Activated CD4-positive, alpha-beta T cell treated with anti-CD3 and anti-CD28 coated beads, Interleukin-2, amount 50 U/mL, for 1 hour (primary cell): Measurements from ENCODE around the gene FGF12.

ENCODE experiments used
- DNase-seq: peaks from one replicate; pipeline ENCODE4 v3.0.0-alpha.2; 2020

Gene FGF12

DNA sequence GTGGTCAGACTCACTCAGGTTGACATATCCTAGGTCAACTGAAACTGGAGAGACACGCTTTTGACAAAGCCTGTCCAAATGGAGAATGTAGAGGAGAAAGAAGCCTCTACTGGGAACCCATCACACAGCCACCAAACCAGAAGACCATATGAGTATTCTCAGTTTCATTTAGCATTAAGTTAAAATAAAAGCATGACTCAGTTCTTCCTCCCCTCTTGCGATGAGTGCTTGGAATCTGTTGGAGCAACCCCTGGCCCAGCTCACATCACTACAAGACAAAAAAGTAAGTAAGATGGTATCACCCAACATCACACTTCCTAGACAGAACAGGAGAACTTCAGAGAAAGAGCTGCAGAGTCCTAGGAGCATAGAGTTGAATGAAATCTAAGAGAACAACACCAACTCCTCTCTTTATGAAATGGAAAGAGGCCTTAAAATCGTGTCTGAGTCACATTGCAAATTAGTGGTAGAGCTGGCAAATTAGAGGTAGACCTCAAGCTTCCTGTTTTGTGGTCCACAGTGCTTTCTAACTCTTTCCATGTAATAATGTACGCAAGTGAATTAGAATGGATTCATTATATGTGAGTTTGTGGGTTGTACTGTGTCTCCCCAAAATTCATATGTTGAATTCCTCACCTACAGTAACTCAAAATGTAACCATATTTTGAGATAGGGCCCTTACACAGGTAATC is 51.2 kb downstream of the FGF12 start:
- DNase-seq = no peak

DNA sequence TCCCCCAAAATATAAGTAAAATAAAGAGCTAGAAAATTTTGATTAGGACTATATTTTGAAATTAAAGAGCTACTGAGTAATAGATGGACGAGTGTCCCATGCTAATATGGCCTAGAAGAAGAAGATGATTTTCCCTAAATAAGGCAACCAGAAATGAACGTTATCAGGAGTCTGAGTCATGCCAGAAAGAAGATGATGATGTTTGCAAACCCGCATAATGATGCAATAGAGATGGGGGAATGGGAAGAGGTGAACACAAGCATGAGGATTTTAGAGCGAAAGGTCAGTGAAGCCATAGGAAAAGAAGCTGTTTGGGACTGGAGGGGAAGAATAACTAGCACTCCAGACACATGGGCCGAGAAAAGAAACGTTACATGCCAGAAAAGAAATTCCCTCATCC is 71.7 kb downstream of the FGF12 start:
- DNase-seq = no peak

DNA sequence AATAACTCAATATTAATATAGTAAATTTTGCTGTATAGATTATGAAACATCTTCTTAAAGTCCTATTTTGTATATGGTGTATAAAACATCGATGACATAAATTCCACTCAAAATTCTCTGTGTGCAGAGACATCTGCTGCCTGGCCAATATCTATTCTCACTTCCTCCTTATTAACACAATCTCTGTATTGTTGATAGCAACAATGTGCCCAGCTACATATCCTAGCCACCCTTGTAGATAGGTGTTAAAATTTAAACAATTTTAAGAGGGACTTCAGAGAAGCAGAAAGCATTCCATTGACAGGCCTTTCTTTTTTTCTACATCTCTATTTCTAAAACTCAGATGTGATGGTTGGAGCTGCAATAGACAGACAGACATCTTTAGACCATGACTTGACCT is 72.3 kb downstream of the FGF12 start:
- no peak for DNase-seq

DNA sequence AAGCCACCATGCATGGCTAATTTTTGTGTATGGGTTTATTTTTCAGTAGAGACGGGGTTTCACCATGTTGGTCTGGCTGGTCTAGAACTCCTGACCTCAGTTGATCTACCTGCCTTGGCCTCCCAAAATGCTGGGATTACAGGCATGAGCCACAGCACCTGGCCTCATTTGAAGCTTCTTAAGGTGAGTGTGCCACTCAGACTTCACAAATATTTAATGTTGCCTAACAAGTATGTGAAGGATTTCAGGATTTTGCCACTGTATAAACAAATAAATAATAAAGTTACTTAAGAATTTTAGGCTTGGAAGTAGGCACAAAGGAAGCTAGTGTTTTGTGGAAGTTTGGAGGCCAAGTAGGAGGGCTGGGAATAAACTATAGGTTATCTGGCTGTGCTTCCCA is 73.5 kb downstream of the FGF12 start:
- no peak for DNase-seq

DNA sequence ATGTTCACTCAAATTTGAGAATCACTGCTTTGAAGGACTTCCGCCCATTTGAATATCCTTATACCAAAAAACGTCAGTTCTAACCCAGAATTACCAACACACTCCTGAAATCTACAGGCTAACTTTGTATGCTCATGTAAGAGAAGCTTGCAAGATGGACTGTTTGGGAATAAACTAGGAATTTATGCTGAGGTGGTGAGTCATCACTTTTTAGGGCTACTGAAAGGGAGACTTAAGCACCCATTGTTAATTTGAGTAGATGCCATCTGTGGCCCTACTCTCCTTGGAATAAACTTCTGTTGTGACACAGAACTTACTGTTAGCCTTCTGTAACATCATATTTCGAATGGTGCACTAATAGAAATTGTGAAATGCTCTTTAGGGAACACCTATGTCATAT is 74.6 kb downstream of the FGF12 start:
- no peak for DNase-seq

DNA sequence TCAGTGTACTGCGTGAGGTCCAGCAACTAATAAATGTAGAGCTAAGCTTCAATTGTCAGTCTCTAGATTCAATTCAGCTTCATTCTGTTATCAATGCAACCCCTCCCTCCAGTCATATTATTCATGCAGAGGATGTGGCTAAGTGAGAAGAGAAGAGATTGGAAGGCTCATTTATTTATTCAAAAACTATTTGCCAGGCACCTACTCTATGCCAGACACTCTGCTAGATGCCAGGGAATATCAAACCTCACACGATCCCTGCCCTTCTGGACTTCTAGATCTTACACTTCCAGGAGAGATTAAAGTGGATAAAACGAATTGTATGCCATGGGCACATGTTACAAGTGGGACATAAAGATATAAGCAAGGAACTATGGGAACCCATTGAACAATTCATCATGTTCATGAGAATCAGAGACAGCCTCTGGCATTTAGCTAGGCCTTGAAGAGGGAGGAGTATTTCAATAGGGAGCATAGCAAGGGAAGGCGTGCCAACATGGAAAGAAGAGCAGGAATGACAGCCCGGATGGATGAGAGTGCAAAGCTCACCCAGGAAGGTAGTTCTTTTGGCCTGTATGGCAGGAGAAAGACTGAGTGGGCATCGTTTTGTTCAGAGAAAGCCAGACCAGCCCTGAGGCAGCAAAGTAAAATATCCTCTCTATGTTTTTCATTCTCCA is 75.4 kb downstream of the FGF12 start:
- DNase-seq = no peak

DNA sequence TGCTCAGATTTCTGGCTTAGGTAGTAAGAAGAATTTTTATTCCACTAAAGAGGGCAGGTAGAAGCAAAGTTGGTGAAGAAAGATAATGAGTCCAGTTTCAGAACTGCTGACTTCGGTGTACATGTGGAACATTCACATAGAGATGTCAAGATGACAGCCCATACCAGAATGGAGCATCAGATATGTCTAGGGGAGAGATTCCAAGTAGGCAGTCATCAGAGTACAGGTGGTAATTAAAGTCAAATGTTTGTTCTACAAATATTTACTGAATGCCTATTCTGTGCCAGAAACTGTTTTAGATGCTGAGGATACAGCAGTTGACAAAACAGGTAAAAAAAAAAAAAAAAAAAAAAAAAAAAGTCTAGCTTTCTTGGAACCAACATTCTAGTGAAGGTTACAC is 81.9 kb downstream of the FGF12 start:
- DNase-seq = no peak

DNA sequence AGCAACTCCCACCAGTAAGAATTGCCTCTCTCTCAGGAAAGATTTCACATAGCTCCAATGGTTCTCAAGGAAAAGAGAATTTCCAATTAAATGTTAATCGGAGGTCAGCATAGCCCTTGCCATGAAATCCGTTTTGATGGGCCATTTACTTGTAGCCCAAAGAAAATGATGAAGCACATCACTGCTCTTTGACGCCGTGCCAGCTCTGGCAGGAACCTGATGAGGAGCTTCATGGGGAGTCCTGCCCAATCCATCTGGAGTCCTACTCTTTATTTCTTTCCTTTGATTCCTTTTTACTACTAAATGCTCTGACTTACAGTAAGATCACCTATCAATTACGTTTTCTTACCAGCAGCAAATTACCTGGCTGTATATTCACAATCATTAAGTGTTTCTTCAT is 84.7 kb downstream of the FGF12 start:
- DNase-seq = no peak

DNA sequence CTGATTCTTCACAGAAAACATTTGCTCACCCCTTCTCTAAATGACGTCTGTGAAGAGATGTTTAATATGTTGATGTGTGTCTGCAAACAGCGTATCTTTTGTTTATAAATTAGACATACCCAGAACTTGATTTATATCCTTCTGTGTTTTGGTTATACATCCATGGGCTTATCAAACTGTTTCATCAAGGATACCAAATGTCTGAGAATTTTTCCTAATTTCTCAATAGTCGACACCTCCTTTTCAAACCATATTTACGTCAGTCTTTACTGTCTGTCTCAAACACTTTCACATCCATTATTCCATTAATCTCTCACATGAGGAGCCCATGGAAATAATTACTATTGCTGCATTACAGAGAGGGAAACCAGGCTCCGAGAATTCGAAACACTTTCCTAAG is 85.4 kb downstream of the FGF12 start:
- DNase-seq = no peak

DNA sequence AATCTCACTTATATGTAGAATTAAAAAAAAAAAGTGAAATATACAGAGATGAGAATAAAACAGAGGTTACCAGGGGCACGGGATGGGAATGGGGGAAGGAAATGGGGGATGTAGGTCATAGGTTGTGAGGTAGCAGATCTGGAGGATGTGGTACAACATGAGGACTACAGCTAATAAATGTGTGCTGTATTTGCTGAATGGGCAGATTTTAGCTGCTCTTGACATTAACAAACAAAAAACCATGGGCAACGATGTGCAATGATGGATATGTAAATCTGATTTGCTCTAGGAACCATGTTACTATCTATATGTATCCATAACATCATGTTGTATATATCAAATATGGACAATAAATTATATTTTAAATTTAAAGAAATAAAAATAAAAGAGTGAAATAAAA is 87.4 kb downstream of the FGF12 start:
- DNase-seq = no peak

DNA sequence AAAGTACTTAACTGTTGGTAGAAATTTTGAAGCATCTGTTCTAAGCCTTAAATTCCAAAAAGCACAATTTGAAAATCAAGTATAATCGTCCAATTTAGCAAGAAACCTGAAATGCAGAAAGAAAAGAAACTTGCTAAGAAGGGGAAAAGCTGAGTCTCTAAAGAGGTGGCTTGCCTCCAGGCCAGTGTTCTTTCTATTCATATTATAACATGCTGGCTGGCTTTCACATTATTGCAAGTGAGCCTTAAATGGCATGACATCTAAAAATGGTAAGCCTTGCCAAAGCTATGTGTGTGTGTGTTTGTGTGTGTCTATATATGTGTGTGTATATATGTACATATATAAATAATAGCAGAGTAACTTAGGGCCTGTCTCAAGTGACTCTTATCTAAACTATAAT is 89.5 kb downstream of the FGF12 start:
- DNase-seq = no peak

DNA sequence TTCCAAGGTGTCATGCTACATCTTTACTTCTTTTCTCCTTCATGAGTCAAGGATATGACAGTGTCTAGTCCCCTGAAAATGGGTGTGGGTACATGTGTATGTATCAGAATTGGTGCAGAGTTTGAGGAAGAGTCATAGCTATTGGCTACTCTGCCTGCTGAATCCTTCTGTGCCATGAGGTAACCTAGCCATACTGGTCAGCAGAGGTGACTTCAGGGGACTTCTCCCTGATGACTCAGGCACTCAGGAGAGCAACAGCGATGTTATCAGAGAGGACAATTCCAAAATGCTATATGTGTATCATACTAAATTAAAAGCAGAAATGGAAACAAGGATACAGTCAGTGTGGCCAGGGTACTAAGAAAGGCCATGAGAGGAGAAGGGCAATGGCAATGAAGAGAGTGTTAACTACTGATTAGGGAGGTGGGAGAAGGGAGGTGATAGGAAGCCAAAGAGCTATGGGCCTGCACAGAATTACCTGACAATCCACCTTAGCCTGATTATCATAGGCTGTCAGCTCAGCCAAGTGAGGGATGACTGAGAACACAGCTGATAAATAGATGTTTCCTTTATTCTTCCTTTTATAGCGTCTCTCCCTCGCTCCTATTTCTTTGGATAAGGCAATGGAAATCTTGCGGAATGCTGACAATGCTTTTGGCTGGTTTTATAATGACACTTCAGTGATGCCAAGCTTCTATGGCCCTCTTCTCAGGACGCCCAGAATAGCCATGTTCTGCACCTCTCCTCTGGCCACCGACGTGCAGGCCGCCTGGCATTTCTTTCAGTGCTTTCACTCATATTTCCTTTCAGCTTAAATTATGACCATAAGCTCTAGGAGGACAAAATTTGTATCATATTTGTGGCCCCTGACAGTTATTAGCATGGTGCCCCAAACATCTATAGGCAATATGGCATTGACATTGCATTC is 90.6 kb downstream of the FGF12 start:
- no peak for DNase-seq

DNA sequence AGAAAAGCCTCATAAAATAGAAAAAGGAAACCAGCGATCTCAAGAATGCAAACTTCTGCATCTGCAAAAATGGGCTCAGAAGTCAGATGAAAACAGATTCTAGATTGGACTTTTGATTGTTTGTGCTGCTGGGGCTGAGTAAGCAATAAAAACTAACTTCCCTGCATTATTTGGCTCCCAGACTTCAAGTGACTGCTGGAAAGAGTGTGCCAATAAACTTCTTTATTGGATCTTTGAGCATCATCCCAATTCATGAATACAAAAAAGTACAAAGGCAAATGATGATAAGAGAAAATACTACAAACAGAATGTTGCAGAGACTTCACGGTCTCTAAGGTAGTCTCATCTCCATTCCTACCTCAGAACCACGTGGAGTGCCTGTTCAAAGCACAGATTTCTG is 97.9 kb downstream of the FGF12 start:
- DNase-seq = no peak

DNA sequence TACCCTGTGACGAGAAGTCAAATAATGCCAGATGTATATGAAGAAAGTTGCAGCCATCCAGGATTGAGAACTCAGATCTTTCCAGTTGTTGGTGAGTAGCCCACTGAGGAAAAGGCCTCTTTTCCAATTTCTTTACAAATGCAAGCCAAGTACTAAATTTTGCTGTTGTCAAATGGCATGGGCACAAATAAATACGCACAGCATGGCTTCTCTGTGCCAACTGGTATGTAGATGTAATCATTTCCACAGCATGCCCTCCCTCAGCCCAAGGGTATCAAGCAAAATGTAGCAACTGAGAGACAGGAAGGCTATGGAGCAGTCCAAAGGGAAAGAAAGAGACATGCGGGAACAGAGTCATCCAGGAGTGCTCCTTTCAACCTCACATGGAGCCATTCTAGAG is 105.4 kb downstream of the FGF12 start:
- no peak for DNase-seq

DNA sequence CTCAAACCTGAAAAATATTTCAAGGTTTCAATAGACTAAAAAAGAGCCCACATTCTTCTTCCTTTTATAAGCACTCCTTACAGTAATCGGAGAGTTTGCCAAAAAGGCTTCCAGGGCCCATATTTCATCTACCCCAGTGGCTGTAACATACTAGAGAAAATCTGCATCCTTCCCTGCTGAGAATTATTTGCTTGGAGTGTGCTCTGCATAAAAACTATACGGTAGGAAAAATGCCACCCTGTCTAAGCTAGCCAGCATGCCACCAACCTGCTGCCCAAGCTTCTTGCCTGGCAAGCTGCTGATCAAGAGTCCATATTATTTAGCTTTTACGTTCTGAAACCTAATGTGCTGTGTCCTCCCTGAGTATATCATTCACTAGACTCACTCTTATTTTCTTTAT is 107.1 kb downstream of the FGF12 start:
- DNase-seq = no peak

DNA sequence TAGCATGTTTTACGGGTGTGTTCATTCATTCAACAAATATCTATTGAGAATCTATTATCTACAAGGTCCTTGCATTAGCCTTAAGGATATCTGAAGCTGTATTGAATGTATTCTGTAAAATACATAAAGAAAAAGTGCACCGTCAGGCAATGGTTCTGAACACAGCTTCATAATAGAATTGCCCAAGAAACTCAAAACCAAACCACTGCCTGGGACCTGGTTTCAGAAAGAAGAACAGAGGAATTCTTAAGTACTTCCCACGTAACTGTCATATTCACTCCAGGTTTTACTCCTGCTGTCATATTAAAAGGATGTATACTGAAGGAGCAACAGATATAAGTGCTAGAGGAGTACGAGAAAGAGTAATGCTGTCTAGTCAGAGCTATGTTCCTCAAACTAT is 115.9 kb downstream of the FGF12 start:
- DNase-seq = no peak

DNA sequence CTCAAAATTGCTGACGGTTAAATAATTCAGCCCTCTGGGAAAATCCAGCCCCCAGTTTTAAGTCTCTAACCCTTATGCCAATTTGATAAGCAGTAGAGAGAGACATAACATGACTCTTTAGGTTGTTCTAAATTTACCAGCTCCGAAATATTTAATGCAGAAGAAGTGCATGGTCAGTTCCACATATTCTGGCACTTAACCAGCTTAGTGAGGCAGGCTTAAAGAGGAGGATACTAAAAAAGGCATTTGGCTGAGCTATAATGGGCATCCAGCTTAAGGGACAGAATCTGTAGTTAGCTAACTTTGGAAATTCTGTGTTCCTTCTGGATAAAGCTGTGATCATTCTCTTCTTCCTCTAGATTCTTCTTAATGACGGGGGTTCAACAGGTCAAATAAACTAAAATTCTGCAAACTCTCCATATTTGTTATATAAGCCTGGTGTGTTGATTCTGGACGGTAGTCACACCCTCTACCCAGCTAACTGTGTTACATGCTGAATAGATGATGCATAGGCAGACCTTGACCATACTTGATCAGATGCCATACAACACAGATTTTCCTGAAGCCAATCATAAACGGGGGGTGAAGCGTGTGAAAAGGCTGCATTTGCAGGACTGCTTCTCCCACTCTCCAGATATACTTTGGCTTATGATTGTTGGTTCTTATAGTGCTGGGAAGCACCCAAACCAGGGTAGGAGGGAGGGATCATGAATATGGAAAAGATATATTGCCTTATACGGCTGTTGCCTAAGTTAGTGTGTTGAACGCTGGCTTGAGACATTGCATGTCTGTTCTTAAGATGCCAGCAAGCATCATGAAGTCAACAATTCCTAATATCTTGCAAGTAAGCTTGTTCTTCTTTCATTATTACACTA is 118.4 kb downstream of the FGF12 start:
- no peak for DNase-seq

DNA sequence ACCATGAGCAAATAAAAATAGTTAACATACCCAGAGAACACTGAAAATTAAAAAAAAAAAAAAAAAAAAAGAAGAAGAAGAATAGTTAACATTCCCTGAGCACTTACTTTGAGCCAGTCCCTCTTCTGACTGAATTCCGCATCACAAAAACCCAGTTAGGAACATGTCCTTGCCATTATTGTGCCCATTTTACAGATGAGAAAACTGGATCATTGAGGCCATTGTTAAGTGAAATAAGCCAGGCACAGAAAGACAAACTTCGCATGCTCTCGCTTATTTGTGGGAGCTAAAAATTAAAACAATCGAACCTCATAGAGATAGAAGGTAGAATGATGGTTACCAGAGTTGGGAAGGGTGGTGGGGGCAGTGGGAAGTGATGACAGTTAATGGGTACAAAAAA is 119.5 kb downstream of the FGF12 start:
- no peak for DNase-seq

DNA sequence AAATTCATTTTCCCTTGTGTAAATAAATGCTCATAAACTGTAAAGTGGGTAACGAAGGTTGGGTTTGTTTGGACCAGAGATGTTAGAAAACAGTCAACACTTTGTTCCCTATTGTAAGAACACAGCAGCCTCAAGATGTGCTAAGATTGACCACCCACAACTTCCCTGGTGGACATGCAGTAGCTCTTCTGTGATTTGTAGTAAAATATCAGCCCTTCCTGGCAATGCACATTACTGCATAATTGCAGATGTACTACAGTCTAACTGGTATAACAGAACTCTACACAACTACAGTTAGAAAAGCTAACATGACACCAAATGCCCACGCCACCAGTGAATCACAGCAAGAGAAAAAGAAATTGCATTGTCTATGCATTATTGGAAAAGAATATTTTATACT is 129.4 kb downstream of the FGF12 start:
- no peak for DNase-seq

DNA sequence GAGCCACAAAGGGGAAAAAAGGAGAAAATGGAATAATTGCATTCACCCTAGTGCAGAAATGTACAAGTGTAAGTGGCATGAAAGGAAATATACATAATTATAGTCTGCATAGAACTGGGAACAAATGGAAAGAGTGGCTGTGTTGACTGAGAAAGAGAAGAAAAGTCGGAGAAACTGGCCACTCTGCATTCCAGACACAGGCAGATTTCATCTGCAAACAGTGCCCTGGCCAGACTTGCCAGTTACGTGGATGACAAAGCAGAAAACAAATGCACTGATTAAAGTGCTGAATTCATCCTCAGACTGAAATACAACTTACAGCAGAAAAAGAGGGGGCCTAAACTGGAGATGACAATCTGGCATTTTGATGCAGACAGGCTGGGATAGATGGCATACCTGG is 129.8 kb downstream of the FGF12 start:
- no peak for DNase-seq

DNA sequence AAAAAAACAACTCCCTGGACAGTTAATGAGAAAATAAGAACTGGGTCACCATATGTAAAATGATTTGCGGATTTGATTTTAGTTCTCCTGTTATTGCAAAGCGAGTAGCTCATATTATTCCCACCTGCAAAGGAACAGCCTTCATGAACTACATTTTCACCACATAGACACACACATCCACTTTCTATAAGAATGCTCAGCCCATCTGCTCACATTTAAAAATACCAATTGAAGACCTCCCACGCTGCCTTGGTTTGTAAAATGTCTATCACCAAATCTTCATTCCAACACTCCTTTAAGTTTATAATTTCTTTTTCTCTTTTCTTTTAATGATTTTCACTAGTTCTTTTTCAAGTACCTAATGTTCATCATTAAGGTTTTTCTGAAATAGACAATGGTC is 148.6 kb downstream of the FGF12 start:
- DNase-seq = no peak

DNA sequence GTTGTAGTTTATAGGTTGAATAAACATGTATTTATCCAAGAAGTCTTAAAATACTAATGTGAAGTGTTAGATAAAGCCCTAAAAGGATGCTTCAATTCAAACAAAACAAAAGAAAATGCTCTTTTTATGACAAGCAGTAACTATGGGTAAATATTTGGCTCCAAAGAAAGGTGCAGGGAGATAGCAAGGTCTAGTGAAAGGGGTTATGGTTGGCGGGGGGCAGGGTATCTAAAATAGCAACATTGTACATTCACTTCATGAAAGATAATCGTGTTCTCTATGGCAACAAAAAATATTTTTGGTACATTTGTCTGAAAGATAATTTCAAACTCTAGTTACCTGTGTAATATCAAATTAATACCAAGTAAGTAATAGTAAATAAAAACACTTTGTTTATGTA is 149.5 kb downstream of the FGF12 start:
- DNase-seq = no peak

DNA sequence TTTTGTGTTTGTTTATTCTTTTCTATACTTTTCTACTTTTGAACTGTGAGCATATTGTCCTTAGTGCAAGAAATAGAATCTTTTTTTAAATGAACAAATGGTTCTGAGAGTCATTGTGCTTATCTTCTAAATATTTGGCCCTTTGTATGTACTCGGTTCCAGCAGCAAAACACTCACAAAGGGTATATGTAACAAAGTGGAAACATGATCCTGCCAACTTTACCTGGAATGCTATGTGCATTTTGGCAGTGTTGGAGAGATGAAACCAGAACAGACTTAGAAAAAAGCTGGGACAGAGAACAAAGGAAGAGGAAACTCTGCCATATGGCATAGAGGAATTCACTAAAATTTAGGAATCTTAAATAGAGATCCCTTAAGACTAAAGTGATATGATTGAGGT is 150.1 kb downstream of the FGF12 start:
- DNase-seq = no peak
